Measurements from ENCODE around the gene XNDC1N.
"Not testable (repeated sequence)": the region's sequence is repeated elsewhere in the genome, so short reads cannot be mapped to it uniquely, and the experiment has no call there.

Gene XNDC1N

DNA sequence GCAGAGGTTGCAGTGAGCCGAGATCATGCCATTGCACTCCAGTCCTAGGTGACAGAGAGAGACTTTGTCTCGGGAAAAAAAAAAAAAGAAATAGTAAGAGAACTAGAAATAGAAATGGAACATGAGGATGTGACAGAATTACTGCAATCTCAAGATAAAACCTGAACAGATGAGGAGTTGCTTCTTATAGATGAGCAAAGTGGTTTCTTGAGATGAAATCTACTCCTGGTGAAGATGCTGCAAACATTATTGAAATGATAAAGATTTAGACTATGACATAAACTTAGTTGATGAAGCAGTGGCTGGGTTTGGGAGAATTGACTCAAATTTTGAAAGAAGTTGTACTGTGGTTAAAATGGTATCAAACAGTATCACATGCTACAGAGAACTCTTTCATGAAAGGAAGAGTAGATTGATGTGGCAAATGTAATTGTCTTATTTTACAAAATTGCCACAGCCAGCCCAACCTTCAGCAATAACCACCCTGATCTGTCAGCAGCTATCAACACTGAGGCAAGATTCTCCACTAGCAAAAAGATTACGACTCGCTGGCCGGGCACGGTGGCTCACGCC lies 13.7 kb downstream of the XNDC1N start:
- Histone ChIP-seq H3K36me3 (replicated peaks; ENCODE audit: insufficient read depth, low read length) (no peaks in the 10 kb centered on the region), H3K9ac (ENCODE audit: low read length) (no peak overlapping the region), H4K20me1 (ENCODE audit: insufficient read depth, low read length) (no peaks in the 10 kb centered on the region), H2AFZ (ENCODE audit: low read length) (no peak overlapping the region), H3K4me2 (ENCODE audit: low read depth, low read length) (no peak overlapping the region), H3K9me3 (replicated peaks; ENCODE audit: insufficient read depth, low read length) (no peaks in the 10 kb centered on the region), H3K27ac (ENCODE audit: low read length) (peak overlapping the region; percentile 73; the same call in 1 of the 2 replicates), H3K27me3 (replicated peaks; ENCODE audit: insufficient read depth, low read length) (no peaks in the 10 kb centered on the region), H3K9me2 (replicated peaks; ENCODE audit: insufficient read depth, low read length) (no peaks in the 10 kb centered on the region), H3K4me1 (ENCODE audit: low read length) (peaks cover 24% of the 10 kb centered on the region), H3F3A (ENCODE audit: insufficient read depth, low read length) (peaks cover 15% of the 10 kb centered on the region), H3K4me3 (ENCODE audit: low read length) (no peak overlapping the region), H3K79me2 (ENCODE audit: low read length) (no peaks in the 10 kb centered on the region)
- TF ChIP-seq EZH2 (optimal IDR thresholded peaks at IDR 0.05; ENCODE audit: low read depth, low read length): no peak
- TF ChIP-seq CTCF (IDR thresholded peaks at IDR 0.05; ENCODE audit: low read length): no peak
- TF ChIP-seq EZH2phosphoT487 (IDR thresholded peaks at IDR 0.05; ENCODE audit: low read length): no peak
- DNase-seq: no peak

GRCh38 chr11:71913756-71914526 lies 14.5 kb downstream of the XNDC1N start:
- Histone ChIP-seq H3K4me3 (ENCODE audit: low read length) (no peak overlapping the region), H3K79me2 (ENCODE audit: low read length) (no peaks in the 10 kb centered on the region), H3K9ac (ENCODE audit: low read length) (peak overlapping the region; percentile 1; the same call in 1 of the 2 replicates), H3K4me1 (ENCODE audit: low read length) (peaks cover 24% of the 10 kb centered on the region), H3K4me2 (ENCODE audit: low read depth, low read length) (peak overlapping the region; percentile 60), H3K9me3 (replicated peaks; ENCODE audit: insufficient read depth, low read length) (no peaks in the 10 kb centered on the region), H4K20me1 (ENCODE audit: insufficient read depth, low read length) (no peaks in the 10 kb centered on the region), H3K27ac (ENCODE audit: low read length) (peak overlapping the region; percentile 73; the same call in 1 of the 2 replicates), H3K36me3 (replicated peaks; ENCODE audit: insufficient read depth, low read length) (no peaks in the 10 kb centered on the region), H3K27me3 (replicated peaks; ENCODE audit: insufficient read depth, low read length) (no peaks in the 10 kb centered on the region), H3F3A (ENCODE audit: insufficient read depth, low read length) (peaks cover 15% of the 10 kb centered on the region), H3K9me2 (replicated peaks; ENCODE audit: insufficient read depth, low read length) (no peaks in the 10 kb centered on the region), H2AFZ (ENCODE audit: low read length) (peak overlapping the region; percentile 10; the same call in 1 of the 2 replicates)
- peak; percentile 82 for DNase-seq
- TF ChIP-seq EZH2phosphoT487 (IDR thresholded peaks at IDR 0.05; ENCODE audit: low read length) (no peak), CTCF (IDR thresholded peaks at IDR 0.05; ENCODE audit: low read length) (no peak), EZH2 (optimal IDR thresholded peaks at IDR 0.05; ENCODE audit: low read depth, low read length) (no peak)

- peaks cover 24% of the 10 kb centered on the region for H3K4me1 ChIP-seq (ENCODE audit: low read length)
- not testable (repeated sequence) for H3K9ac ChIP-seq (ENCODE audit: low read length); H4K20me1 ChIP-seq (ENCODE audit: insufficient read depth, low read length); H2AFZ ChIP-seq (ENCODE audit: low read length); DNase-seq; H3K9me3 ChIP-seq (replicated peaks; ENCODE audit: insufficient read depth, low read length); H3K4me2 ChIP-seq (ENCODE audit: low read depth, low read length); H3K79me2 ChIP-seq (ENCODE audit: low read length); H3K27ac ChIP-seq (ENCODE audit: low read length); H3K9me2 ChIP-seq (replicated peaks; ENCODE audit: insufficient read depth, low read length); H3K36me3 ChIP-seq (replicated peaks; ENCODE audit: insufficient read depth, low read length); H3K27me3 ChIP-seq (replicated peaks; ENCODE audit: insufficient read depth, low read length); H3K4me3 ChIP-seq (ENCODE audit: low read length)
- peaks cover 15% of the 10 kb centered on the region for H3F3A ChIP-seq (ENCODE audit: insufficient read depth, low read length)
These were observed 16.4 kb downstream of the XNDC1N start for GRCh38 chr11:71911986-71912340.

GRCh38 chr11:71911321-71911985 lies 16.9 kb downstream of the XNDC1N start:
- not testable (repeated sequence) for H3K9ac ChIP-seq (ENCODE audit: low read length); H3K9me3 ChIP-seq (replicated peaks; ENCODE audit: insufficient read depth, low read length); H2AFZ ChIP-seq (ENCODE audit: low read length); H3K27ac ChIP-seq (ENCODE audit: low read length); H3K9me2 ChIP-seq (replicated peaks; ENCODE audit: insufficient read depth, low read length); H3K36me3 ChIP-seq (replicated peaks; ENCODE audit: insufficient read depth, low read length); H3K27me3 ChIP-seq (replicated peaks; ENCODE audit: insufficient read depth, low read length); H3K4me2 ChIP-seq (ENCODE audit: low read depth, low read length); H3K4me3 ChIP-seq (ENCODE audit: low read length); H3K79me2 ChIP-seq (ENCODE audit: low read length); H4K20me1 ChIP-seq (ENCODE audit: insufficient read depth, low read length)
- peak; percentile 15 for DNase-seq
- Histone ChIP-seq H3K4me1 (ENCODE audit: low read length) (peaks cover 24% of the 10 kb centered on the region), H3F3A (ENCODE audit: insufficient read depth, low read length) (peaks cover 15% of the 10 kb centered on the region)

DNA sequence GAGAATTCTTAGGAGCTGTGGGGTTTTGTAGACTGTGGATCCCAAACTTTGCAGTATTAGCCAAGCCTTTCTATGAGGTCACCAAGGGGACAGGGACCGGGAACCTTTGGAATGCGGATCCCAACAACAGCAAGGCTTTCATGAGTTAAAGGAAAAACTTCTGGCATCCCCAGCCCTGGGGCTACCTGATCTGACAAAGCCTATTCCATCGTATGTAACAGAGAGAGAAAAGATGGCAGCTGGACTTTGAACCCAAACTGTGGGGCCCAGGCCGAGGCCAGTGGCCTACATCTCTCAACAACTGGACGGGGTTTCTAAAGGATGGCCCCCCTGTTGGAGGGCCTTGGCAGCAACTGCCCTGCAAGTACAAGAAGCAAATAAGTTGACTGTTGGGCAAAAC lies 17.6 kb downstream of the XNDC1N start:
- H3K4me1 ChIP-seq (ENCODE audit: low read length): peaks cover 24% of the 10 kb centered on the region
- not testable (repeated sequence) for H3K79me2 ChIP-seq (ENCODE audit: low read length); H3K4me2 ChIP-seq (ENCODE audit: low read depth, low read length)

More for the DNA sequence above, 17.6 kb downstream of the XNDC1N start:
- H3K4me3 ChIP-seq (ENCODE audit: low read length); H3K36me3 ChIP-seq (replicated peaks; ENCODE audit: insufficient read depth, low read length); H3K9me3 ChIP-seq (replicated peaks; ENCODE audit: insufficient read depth, low read length); DNase-seq; H3K27me3 ChIP-seq (replicated peaks; ENCODE audit: insufficient read depth, low read length); H3K9ac ChIP-seq (ENCODE audit: low read length); H3K27ac ChIP-seq (ENCODE audit: low read length); H4K20me1 ChIP-seq (ENCODE audit: insufficient read depth, low read length); H2AFZ ChIP-seq (ENCODE audit: low read length); H3K9me2 ChIP-seq (replicated peaks; ENCODE audit: insufficient read depth, low read length): not testable (repeated sequence)
- H3F3A ChIP-seq (ENCODE audit: insufficient read depth, low read length): peaks cover 15% of the 10 kb centered on the region
